SKM-1 (cell line): ENCODE data around the gene SHB.

Experiments used
- DNase-seq: peaks from one replicate; lab custom pipeline; 2025; ENCODE audit not compliant: unreplicated experiment; lab: John Stamatoyannopoulos, UW

SHB gene

DNA sequence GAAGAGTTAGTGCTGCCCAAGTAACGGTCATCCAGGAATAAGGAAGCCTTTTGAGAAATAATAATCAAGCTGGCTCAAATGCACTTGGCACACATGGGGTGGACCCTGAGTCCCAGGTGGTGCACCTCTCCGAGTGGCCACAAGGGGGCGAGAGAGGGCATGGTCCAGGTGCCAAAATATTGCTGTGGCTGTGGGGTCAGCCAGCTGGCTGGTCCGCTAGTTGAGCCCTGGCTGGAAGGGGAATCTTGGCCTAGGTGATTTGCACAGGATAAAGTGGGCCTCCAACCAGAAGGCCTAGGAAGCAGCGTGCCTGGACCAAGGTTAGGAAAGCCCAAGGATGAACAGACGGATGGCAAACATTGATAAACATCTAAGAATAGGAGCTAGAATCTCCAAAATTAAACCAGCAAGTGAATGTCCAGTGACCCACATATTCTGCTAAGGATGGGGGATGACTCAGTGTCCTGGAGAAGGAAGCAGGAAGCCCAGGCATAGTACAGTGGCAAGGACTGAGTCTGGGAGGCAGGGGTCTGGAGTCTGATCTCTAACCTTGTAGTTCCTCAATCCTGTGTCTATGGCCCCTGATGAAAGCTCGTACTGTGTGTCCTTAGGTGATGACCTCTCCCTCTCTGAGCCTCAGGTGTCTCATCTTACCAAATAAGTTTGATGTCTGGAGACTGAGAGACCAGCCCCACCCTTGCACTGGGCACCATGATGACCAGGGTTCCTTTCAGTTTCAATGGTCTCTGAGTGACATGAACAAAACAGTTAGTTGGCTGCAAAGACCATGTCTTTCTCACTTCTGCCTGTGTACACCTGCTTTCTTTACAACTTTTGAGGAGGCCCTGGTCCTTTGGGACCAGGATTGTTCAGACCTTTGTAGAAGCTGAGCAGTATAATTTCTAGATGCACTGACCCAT is 19.2 kb upstream of the SHB start:
- no peak for DNase-seq

DNA sequence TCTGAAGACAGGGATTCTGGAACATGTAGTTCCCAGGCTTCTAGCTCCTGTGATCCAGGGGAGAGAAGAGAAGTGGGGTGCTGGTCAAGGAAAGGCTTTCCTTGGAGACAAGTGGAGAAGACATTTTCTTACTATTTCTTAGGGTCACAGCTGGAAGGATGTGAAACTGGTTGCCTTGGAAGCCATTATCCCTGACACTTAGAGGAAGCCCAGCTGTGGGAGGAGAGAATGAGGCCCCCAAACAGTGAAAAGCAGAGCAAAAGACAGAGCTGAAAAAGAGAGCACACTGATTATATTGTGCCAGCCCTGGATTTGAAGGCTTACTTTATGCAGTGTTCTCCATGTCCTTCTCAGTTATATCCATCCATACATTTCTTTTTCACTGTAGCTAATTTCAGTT is 17.5 kb upstream of the SHB start:
- DNase-seq, result no peak

- DNase-seq, result no peak
Observed at GRCh38 chr9:38085308-38085707, 16.3 kb upstream of the SHB start.

DNA sequence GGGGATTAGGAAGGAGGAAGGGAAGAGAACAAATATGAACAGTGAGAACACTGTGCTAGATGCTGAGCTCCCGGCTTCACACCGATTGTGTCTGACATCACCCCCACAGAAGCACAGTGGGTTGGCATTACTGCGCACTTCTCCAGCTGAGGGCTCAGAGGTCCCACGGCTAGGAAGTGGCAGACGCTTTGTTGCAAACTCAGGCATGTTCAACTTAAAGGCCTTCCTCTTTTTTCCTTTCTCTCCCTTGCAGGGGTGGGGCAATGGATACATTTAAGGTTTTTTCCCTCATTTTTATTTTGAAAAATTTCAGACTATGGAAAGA is 15.5 kb upstream of the SHB start:
- peak; percentile 52 for DNase-seq

GRCh38 chr9:38083858-38084555 is 15.0 kb upstream of the SHB start:
- no peak for DNase-seq

GRCh38 chr9:38082446-38083287 is 13.6 kb upstream of the SHB start:
- no peak for DNase-seq

GRCh38 chr9:38081356-38082108 is 12.5 kb upstream of the SHB start:
- no peak for DNase-seq

GRCh38 chr9:38079461-38080031 is 10.5 kb upstream of the SHB start:
- no peak for DNase-seq

GRCh38 chr9:38075272-38075671 is 6.2 kb upstream of the SHB start:
- DNase-seq, result no peak

- DNase-seq, result peak; percentile 46
Observed at GRCh38 chr9:38074441-38074961, 5.5 kb upstream of the SHB start.

DNA sequence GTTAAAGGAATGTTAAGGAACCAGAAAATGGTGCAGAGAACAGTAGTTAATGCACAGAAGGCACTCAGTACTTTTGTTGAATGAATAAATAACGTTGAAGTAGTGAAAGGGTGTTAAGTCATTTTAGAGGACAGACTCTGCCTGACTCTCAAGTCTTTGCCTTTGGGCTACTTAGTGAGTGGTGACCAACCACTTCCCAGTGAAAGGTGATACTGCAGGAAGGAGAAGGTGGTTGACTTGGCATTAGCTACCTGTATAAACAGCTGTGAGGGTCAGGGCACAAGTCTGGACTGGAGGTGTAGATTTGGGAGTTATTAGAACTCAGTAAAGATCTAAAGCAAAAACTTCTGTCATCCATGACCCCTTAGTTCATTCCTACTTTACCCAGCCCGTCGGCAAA is 4.9 kb upstream of the SHB start:
- no peak for DNase-seq

GRCh38 chr9:38071470-38072134 is 2.6 kb upstream of the SHB start:
- DNase-seq, result no peak

GRCh38 chr9:38067859-38068681 is 957 bp downstream of the SHB start:
- DNase-seq, result no peak

DNA sequence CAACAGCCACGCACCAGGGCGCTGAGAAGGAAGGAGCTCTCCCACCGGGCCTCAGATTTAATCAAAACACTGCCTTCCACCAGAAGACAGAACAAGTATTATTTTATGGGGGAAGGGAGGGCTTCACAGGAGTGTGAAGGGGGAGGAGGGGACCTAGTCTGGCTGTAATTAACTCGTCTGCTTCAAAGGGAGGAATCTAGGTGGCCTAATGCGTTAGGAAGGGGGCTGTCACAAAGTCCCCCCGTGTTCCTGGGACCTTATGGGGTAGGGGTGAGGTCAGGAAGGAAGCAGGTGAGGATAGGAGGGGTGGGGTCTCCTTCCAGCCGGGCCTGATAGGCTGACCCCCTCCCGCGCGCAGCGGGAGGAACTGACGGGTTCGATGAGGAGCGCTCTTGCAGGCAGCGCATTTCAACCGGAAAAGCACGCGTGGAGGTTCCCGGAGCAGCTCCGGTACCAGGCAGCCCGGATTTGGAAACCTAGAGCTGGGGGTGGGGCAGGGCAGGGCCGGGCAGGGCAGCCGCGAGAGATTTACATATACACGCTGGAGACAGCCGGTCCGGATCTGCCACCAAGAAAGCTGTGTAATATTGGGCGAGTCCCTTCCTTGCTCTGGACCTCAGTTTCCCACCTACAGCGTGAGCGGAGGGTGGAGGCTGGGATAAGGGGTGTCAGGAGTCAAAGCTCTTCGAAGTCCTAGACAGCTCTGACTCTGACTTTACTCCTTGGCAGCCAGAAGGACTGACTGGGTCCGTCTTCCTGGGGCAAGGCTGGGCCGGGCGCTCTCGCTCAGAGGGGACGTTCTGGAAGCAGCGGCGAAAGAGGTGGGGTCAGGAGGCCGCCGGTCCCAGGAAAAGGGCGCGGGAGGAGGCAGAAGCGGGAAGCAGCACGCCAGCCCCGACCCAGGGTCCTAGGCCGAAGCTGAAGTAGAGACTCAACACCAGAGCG is 1.8 kb downstream of the SHB start:
- DNase-seq, result no peak

DNA sequence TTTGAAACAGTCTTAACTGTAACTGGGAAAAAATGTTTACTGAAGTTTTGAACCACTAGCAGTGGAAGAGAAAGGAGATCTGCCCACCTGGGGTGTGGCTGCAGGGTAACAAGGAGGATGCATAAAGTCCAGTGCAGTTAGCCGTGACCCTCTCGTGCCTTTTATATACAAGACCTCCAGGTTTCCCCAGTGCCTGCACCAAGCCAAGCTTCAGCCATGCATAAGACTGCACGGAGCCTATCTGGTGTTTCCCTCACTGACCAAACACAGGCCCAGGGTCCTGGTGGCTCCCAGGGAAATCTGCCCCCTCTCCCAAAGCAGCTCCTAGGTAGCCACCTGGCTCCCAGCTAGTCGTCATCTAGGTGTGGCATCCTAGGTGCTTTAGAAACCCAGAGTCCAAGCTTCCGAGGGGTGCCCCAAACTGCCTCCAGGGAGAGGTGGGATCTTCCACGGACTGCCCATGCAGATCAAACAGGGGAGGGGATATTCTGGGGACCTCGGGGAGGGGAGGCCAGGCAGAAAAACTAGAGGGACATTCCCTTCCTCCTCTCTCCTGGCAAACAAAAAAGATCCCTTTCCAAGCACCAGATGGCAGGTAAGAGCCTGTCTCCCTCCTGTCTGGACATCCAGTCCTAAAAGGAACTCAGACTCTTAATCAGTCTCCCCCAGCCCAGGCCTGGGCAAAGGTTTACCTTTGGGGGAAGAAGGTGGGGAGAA is 2.7 kb downstream of the SHB start:
- no peak for DNase-seq

GRCh38 chr9:38065369-38066075 is 3.5 kb downstream of the SHB start:
- no peak for DNase-seq
